HCT116 (cell line): ENCODE data around the gene UQCRH. TPM values are rescaled to one million over a fixed set of nuclear protein-coding genes. Genes with fewer than 3 reads are reported as not detected.

ENCODE experiments used
- total RNA-seq: library from RNA; stranded (reverse); gene quantifications from one replicate; pipeline ENCODE4 v1.2.1, GENCODE V29; 2021; ENCODE audit not compliant: unreplicated experiment

Gene UQCRH
- total RNA-seq, 1 experiment from 2014 or later: 514 TPM

Other genes with a start within 250 kb of the UQCRH start
- 1.6 TPM for gene PIK3R3, start 171.1 kb upstream of the UQCRH start, total RNA-seq
- 9.9 TPM for gene TSPAN1, start 128.6 kb upstream of the UQCRH start, total RNA-seq
- not detected for gene P3R3URF, start 127.2 kb upstream of the UQCRH start, total RNA-seq
- gene POMGNT1, start 105.3 kb upstream of the UQCRH start, total RNA-seq: 97.7 TPM
- gene LURAP1, start 100.4 kb upstream of the UQCRH start, total RNA-seq: not detected
- 28.9 TPM for gene RAD54L, start 55.9 kb upstream of the UQCRH start, total RNA-seq
- 38.1 TPM for gene LRRC41, start 82 bp upstream of the UQCRH start, total RNA-seq
- 27.8 TPM for gene NSUN4, start 37.1 kb downstream of the UQCRH start, total RNA-seq
- 24.8 TPM for gene FAAH, start 90.6 kb downstream of the UQCRH start, total RNA-seq
- gene DMBX1, start 186.1 kb downstream of the UQCRH start, total RNA-seq: 4.3 TPM
- not detected for gene KNCN, start 247.9 kb downstream of the UQCRH start, total RNA-seq